GM12878 (cell line): Measurements from ENCODE around the gene DNAJC7. TPM values are rescaled to one million over a fixed set of nuclear protein-coding genes. Genes with fewer than 3 reads are reported as not detected.

Experiments used
- ATAC-seq: fragments of 200-7000 bp; cut with Tn5 transposase; 3 replicates; pipeline ENCODE4 v1.9.1; 2020; ENCODE audit warnings: mild to moderate bottlenecking, moderate library complexity
- BruUV-seq: library from RNA; stranded (reverse); fragments of 400-500 nt; replicated peaks from 2 replicates; lab custom pipeline; 2021; lab: Mats Ljungman, UMichigan
- CTCF ChIA-PET: fragments of 300-600 bp; sonication (Branson Sonifier 250); formaldehyde crosslinking; extraction: SDS; loops from one replicate; lab custom pipeline; 2021; ENCODE audit warnings: inconsistent platforms; lab: Yijun Ruan, JAX
- POLR2A ChIA-PET: fragments of 350-600 bp; formaldehyde crosslinking; extraction: SDS; loops from one replicate; lab custom pipeline; 2021; ENCODE audit warnings: inconsistent platforms; lab: Charles Lee
- RAD21 ChIA-PET: fragments of 300-600 bp; sonication (Branson Sonifier 250); formaldehyde crosslinking; loops from one replicate; lab custom pipeline; 2023; ENCODE audit warnings: antibody characterized with exemption; ENCODE audit not compliant: unreplicated experiment; lab: Charles Lee
- SMC1A ChIA-PET: fragments of 300-600 bp; sonication (Branson Sonifier 250); formaldehyde crosslinking; loops from one replicate; lab custom pipeline; 2023; ENCODE audit not compliant: unreplicated experiment, uncharacterized antibody; lab: Charles Lee
- DNase-seq: peaks from one replicate; pipeline ENCODE4 v3.0.0-alpha.2; 2011; ENCODE audit warnings: low read depth, low spot score
- FAIRE-seq: peaks from 3 replicates; lab custom pipeline; 2011; peaks lifted over from hg19 to GRCh38; lab: Jason Lieb, UNC
- H2AFZ ChIP-seq: 2 replicates; pipeline ENCODE4 v1.6.0; 2011; ENCODE audit warnings: low read depth, low read length, control low read depth; ENCODE audit not compliant: control insufficient read depth
- H3K27ac ChIP-seq: 2 replicates; pipeline ENCODE4 v1.5.1; 2011; ENCODE audit warnings: control low read depth; ENCODE audit not compliant: control insufficient read depth, insufficient read depth
- H3K27me3 ChIP-seq, 2 experiments: replicated peaks in 1 of 2; 2 replicates each; pipeline versions ENCODE4 v1.6.0 to v1.6.1; 2011; ENCODE audit warnings: low read length in 1 of 2; ENCODE audit not compliant: control insufficient read depth in 2 of 2, insufficient read depth in 2 of 2
- H3K36me3 ChIP-seq, 2 experiments: 2 replicates each; pipeline ENCODE4 v1.5.1; 2011; ENCODE audit warnings: low read length in 1 of 2; ENCODE audit not compliant: control insufficient read depth in 2 of 2, insufficient read depth in 2 of 2
- H3K4me1 ChIP-seq: 2 replicates; pipeline ENCODE4 v1.6.1; 2011; ENCODE audit warnings: mild to moderate bottlenecking, low read length, moderate library complexity, mixed read lengths; ENCODE audit not compliant: control insufficient read depth, insufficient read depth
- H3K4me2 ChIP-seq: 2 replicates; pipeline ENCODE4 v1.6.0; 2011; ENCODE audit warnings: control low read depth; ENCODE audit not compliant: control insufficient read depth, insufficient read depth
- H3K4me3 ChIP-seq: fragments of 200-600 bp; sonication (generic); 2 replicates; pipeline ENCODE4 v1.5.1; 2016
- H3K79me2 ChIP-seq: 2 replicates; pipeline ENCODE4 v1.6.0; 2011; ENCODE audit warnings: low read length; ENCODE audit not compliant: control insufficient read depth, insufficient read depth
- H3K9ac ChIP-seq: 2 replicates; pipeline ENCODE4 v1.8.0; 2011; ENCODE audit warnings: low read length, control low read depth, mixed read lengths; ENCODE audit not compliant: control insufficient read depth, insufficient read depth
- H3K9me3 ChIP-seq: replicated peaks from 3 replicates; pipeline ENCODE4 v1.5.1; 2011; ENCODE audit warnings: mild to moderate bottlenecking, low read length; ENCODE audit not compliant: control insufficient read depth, insufficient read depth
- H4K20me1 ChIP-seq: 2 replicates; pipeline ENCODE4 v1.6.0; 2011; ENCODE audit not compliant: control insufficient read depth, insufficient read depth
- CTCF ChIP-seq, 3 experiments: IDR thresholded peaks in 2 of 3; conservative IDR thresholded peaks in 1 of 3; 2 replicates each; pipeline ENCODE4 v1.5.1; 2011; ENCODE audit warnings: low read depth in 3 of 3, low read length in 3 of 3, mild to moderate bottlenecking in 3 of 3, control low read depth in 2 of 3, moderate library complexity in 2 of 3, inconsistent platforms in 1 of 3, mixed read lengths in 1 of 3; ENCODE audit not compliant: control insufficient read depth in 2 of 3, insufficient read depth in 1 of 3; ENCODE audit errors: extremely low read depth in 1 of 3
- GABPA ChIP-seq: IDR thresholded peaks from 2 replicates; pipeline ENCODE4 v1.6.1; 2014; ENCODE audit warnings: antibody characterized with exemption, low read depth, mild to moderate bottlenecking, inconsistent platforms
- MYC ChIP-seq: IDR thresholded peaks from 2 replicates; pipeline ENCODE4 v1.6.1; 2011; ENCODE audit warnings: mild to moderate bottlenecking, low read length, moderate library complexity, inconsistent platforms; ENCODE audit not compliant: insufficient read depth, insufficient replicate concordance, insufficient read length, severe bottlenecking
- RAD21 ChIP-seq: IDR thresholded peaks from 2 replicates; pipeline ENCODE4 v1.6.1; 2011; ENCODE audit warnings: mild to moderate bottlenecking, low read depth, low read length, moderate library complexity; ENCODE audit not compliant: insufficient read depth
- SMARCA5 ChIP-seq: fragments of 450-650 bp; IDR thresholded peaks from 2 replicates; pipeline ENCODE4 v1.6.1; 2017; ENCODE audit warnings: mild to moderate bottlenecking
- USF1 ChIP-seq: IDR thresholded peaks from 2 replicates; pipeline ENCODE4 v1.6.1; 2011; ENCODE audit warnings: borderline replicate concordance, low read depth, mild to moderate bottlenecking, moderate library complexity, mixed read lengths, low read length; ENCODE audit not compliant: insufficient read depth; ENCODE audit errors: extremely low read length
- WGBS: methylation state at CpG from one replicate; pipeline ENCODE4 v1.1.6; 2016; ENCODE audit warnings: low lambda C conversion rate; ENCODE audit not compliant: insufficient replicate concordance, insufficient coverage; ENCODE audit errors: missing lambda C conversion rate; 5-methylcytosine and 5-hydroxymethylcytosine counted together
- in situ Hi-C: fragments of 300-500 bp; cut with MboI; formaldehyde crosslinking; loops from 9 replicates; pipeline ENCODE4 v1.14.3; 2018; ENCODE audit warnings: mixed read lengths
- intact Hi-C: fragments of 100-400 bp; cut with micrococcal nuclease; formaldehyde crosslinking; loops from one replicate; pipeline ENCODE4 v1.14.2; 2022; ENCODE audit not compliant: unreplicated experiment
- polyA plus RNA-seq, 11 experiments: library from polyadenylated mRNA; depleted of rRNA in 4 of 11; unstranded in 6 of 11; stranded (reverse) in 5 of 11; fragments of >200 nt; fragmentation: Nextera tagmentation in 4 of 11; fragmentation: Illumina TruSeq in 1 of 11; extraction: Ambion mirVana in 4 of 11; extraction: Trizol in 1 of 11; gene quantifications; 1 replicate in 1 of 11; 2 replicates in 10 of 11; pipeline versions ENCODE4 v1.2.1 to v1.2.3, GENCODE V29; 2011 to 2016; ENCODE audit warnings: inconsistent platforms in 2 of 11, missing spikeins in 2 of 11, low read depth in 1 of 11
- total RNA-seq, 4 experiments: library from RNA; depleted of rRNA in 3 of 4; stranded (reverse); fragments of >200 nt in 3 of 4; fragmentation: Illumina TruSeq in 1 of 4; extraction: Trizol in 1 of 4; gene quantifications; 2 replicates each; pipeline versions ENCODE4 v1.2.1 to v1.2.3, GENCODE V29; 2013 to 2021
- TF ChIP-seq, protein P1 (sequence below): fragments of 450-650 bp; IDR thresholded peaks from 2 replicates; pipeline ENCODE4 v1.6.1; 2016; ENCODE audit warnings: mild to moderate bottlenecking, moderate library complexity, borderline replicate concordance

The DNAJC7 gene
- total and polyA plus RNA-seq, 10 of the 15 experiments (the other 5 are each of a cell fraction or from before 2014, with no cell fraction given): 60.1 to 173 (median 94.9) TPM

- DNase-seq (no peak), ATAC-seq (peak; percentile 68), FAIRE-seq (no peak)
- peaks cover 78% of the 10 kb centered on the region for H3K79me2 ChIP-seq
- H3K9ac ChIP-seq: no peak overlapping the region
- SMC1A ChIA-PET: interaction anchor here (1.1 to 1.2 kb wide), 2 partner anchors 9 to 32 kb away, joined by 3 read pairs; no protein-coding TSS in a partner anchor
- peaks cover 0 to 12% of the 10 kb centered on the region in 2 experiments; a peak in 2 of 4 replicates for H3K36me3 ChIP-seq
- no peaks in the 10 kb centered on the region for H3K27me3 ChIP-seq
- intact Hi-C loops (no loop called here), in situ Hi-C loops (loop anchor here (25.0 kb wide), 1 partner anchor 1203 kb away; the partner anchor contains the start of gene TMEM106A)
- 84% methylated on average over 4 of the region's 4 CpGs for WGBS
- no peaks in the 10 kb centered on the region for H3K9me3 ChIP-seq
- POLR2A ChIA-PET: no interaction called here
- CTCF ChIA-PET: interaction anchor here (1.1 to 1.5 kb wide), 3 partner anchors 8 to 104 kb away, joined by 3 to 4 read pairs (median 3); partner anchors contain the start of gene DNAJC7
- no peak overlapping the region for H3K27ac ChIP-seq
- H3K4me2 ChIP-seq: no peak overlapping the region; the same call in 1 of the 2 replicates
- no peak overlapping the region for H3K4me3 ChIP-seq
- BruUV-seq: no TSS peak
- H3K4me1 ChIP-seq: no peaks in the 10 kb centered on the region
- H4K20me1 ChIP-seq: peaks cover 4% of the 10 kb centered on the region; the same call in 1 of the 2 replicates
- RAD21 ChIA-PET: interaction anchor here (0.9 to 1.9 kb wide), 2 partner anchors 9 to 45 kb away, joined by 3 to 9 read pairs; partner anchors contain the start of gene DNAJC7
- no peak overlapping the region for H2AFZ ChIP-seq
- TF ChIP-seq RAD21 (0 out of 2 replicates have a peak, but pooled peaks have one; percentile 5), GABPA (no peak), CTCF (IDR thresholded peaks at IDR 0.05 in 2 of 3, conservative IDR thresholded peaks at IDR 0.05 in 1 of 3; ENCODE audit: control insufficient read depth in 2 of 3, extremely low read depth in 1 of 3, insufficient read depth in 1 of 3, low read depth in 3 of 3, low read length in 3 of 3) (peak; percentile 19 to 29 (median 20); a peak in 4 of 6 replicates), USF1 (no peak), MYC (no peak), SMARCA5 (no peak)
- TF ChIP-seq, protein P1, sequence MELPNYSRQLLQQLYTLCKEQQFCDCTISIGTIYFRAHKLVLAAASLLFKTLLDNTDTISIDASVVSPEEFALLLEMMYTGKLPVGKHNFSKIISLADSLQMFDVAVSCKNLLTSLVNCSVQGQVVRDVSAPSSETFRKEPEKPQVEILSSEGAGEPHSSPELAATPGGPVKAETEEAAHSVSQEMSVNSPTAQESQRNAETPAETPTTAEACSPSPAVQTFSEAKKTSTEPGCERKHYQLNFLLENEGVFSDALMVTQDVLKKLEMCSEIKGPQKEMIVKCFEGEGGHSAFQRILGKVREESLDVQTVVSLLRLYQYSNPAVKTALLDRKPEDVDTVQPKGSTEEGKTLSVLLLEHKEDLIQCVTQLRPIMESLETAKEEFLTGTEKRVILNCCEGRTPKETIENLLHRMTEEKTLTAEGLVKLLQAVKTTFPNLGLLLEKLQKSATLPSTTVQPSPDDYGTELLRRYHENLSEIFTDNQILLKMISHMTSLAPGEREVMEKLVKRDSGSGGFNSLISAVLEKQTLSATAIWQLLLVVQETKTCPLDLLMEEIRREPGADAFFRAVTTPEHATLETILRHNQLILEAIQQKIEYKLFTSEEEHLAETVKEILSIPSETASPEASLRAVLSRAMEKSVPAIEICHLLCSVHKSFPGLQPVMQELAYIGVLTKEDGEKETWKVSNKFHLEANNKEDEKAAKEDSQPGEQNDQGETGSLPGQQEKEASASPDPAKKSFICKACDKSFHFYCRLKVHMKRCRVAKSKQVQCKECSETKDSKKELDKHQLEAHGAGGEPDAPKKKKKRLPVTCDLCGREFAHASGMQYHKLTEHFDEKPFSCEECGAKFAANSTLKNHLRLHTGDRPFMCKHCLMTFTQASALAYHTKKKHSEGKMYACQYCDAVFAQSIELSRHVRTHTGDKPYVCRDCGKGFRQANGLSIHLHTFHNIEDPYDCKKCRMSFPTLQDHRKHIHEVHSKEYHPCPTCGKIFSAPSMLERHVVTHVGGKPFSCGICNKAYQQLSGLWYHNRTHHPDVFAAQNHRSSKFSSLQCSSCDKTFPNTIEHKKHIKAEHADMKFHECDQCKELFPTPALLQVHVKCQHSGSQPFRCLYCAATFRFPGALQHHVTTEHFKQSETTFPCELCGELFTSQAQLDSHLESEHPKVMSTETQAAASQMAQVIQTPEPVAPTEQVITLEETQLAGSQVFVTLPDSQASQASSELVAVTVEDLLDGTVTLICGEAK: no peak
These were observed 8.1 kb downstream of the DNAJC7 start for GRCh38 chr17:42009170-42009569.
